Liver (tissue), 9 donors: ENCODE measurements around the gene LRRC47. TPM values are rescaled to one million over a fixed set of nuclear protein-coding genes. Genes with fewer than 3 reads are reported as not detected.
A peak's percentile ranks its signal among the peaks of the same experiment; 100 is the strongest.

Source experiments
- DNase-seq: peaks from one replicate; pipeline ENCODE4 v3.0.0-alpha.2; 2017; ENCODE audit warnings: low spot score
- H3K27ac ChIP-seq, 2 donors: one replicate each; pipeline ENCODE4 v1.7.0; 2013; ENCODE audit warnings: inconsistent platforms in 2 of 2, low read length in 2 of 2, control low read depth in 1 of 2, low read depth in 1 of 2, mild to moderate bottlenecking in 1 of 2
- H3K27me3 ChIP-seq, 4 donors: one replicate each; pipeline versions ENCODE4 v1.6.1 to v1.7.0; 2013; ENCODE audit warnings: low read length in 3 of 4, inconsistent platforms in 1 of 4, mild to moderate bottlenecking in 1 of 4, moderate library complexity in 1 of 4; ENCODE audit not compliant: control insufficient read depth in 4 of 4, insufficient read depth in 4 of 4
- H3K36me3 ChIP-seq, 4 donors: one replicate each; pipeline versions ENCODE4 v1.6.1 to v1.7.0; 2013; ENCODE audit warnings: low read length in 3 of 4, mild to moderate bottlenecking in 3 of 4, low read depth in 1 of 4, moderate library complexity in 1 of 4; ENCODE audit not compliant: control insufficient read depth in 4 of 4, insufficient read depth in 3 of 4
- H3K4me1 ChIP-seq, 4 donors: one replicate each; pipeline versions ENCODE4 v1.6.1 to v1.7.0; 2013; ENCODE audit warnings: low read length in 3 of 4, mild to moderate bottlenecking in 3 of 4, moderate library complexity in 1 of 4; ENCODE audit not compliant: control insufficient read depth in 4 of 4, insufficient read depth in 4 of 4
- H3K4me3 ChIP-seq, 3 donors: one replicate each; pipeline versions ENCODE4 v1.6.1 to v1.7.0; 2013; ENCODE audit warnings: low read length in 3 of 3, control low read depth in 1 of 3, low read depth in 1 of 3, mild to moderate bottlenecking in 1 of 3
- H3K9ac ChIP-seq, 2 donors: one replicate each; pipeline ENCODE4 v1.7.0; 2013; ENCODE audit warnings: low read length in 2 of 2, mild to moderate bottlenecking in 2 of 2, moderate library complexity in 2 of 2, control low read depth in 1 of 2, low read depth in 1 of 2
- H3K9me3 ChIP-seq, 4 donors: one replicate each; pipeline versions ENCODE4 v1.6.1 to v1.7.0; 2013; ENCODE audit warnings: low read length in 3 of 4; ENCODE audit not compliant: control insufficient read depth in 4 of 4
- EGR1 ChIP-seq, 2 donors: IDR thresholded peaks; 2 replicates each; pipeline ENCODE4 v1.6.1; 2016 to 2018; ENCODE audit warnings: antibody characterized with exemption in 2 of 2, low read depth in 2 of 2
- FOXA1 ChIP-seq: IDR thresholded peaks from 2 replicates; pipeline ENCODE4 v1.6.1; 2016; ENCODE audit warnings: antibody characterized with exemption
- FOXA2 ChIP-seq: IDR thresholded peaks from 2 replicates; pipeline ENCODE4 v1.6.1; 2016; ENCODE audit warnings: antibody characterized with exemption
- GABPA ChIP-seq, 2 donors: IDR thresholded peaks in 1 of 2; conservative IDR thresholded peaks in 1 of 2; 2 replicates each; pipeline ENCODE4 v1.6.1; 2016; ENCODE audit warnings: antibody characterized with exemption in 2 of 2, mild to moderate bottlenecking in 1 of 2, moderate library complexity in 1 of 2
- HNF4A ChIP-seq, 2 donors: conservative IDR thresholded peaks; 2 replicates each; pipeline ENCODE4 v1.6.1; 2016; ENCODE audit warnings: antibody characterized with exemption in 2 of 2, mild to moderate bottlenecking in 2 of 2
- HNF4G ChIP-seq: IDR thresholded peaks from 2 replicates; pipeline ENCODE4 v1.6.1; 2016; ENCODE audit warnings: antibody characterized with exemption
- JUND ChIP-seq, 2 donors: IDR thresholded peaks; 2 replicates each; pipeline ENCODE4 v1.6.1; 2016; ENCODE audit warnings: antibody characterized with exemption in 2 of 2
- NR2F2 ChIP-seq: IDR thresholded peaks from 2 replicates; pipeline ENCODE4 v1.6.1; 2016; ENCODE audit warnings: antibody characterized with exemption
- RAD21 ChIP-seq, 2 donors: IDR thresholded peaks; 2 replicates each; pipeline ENCODE4 v1.6.1; 2016; ENCODE audit warnings: antibody characterized with exemption in 2 of 2, mild to moderate bottlenecking in 2 of 2
- RXRA ChIP-seq, 2 donors: IDR thresholded peaks; 2 replicates each; pipeline ENCODE4 v1.6.1; 2017 to 2018; ENCODE audit warnings: antibody characterized with exemption in 2 of 2, mild to moderate bottlenecking in 1 of 2
- SP1 ChIP-seq: IDR thresholded peaks from 2 replicates; pipeline ENCODE4 v1.6.1; 2018; ENCODE audit warnings: antibody characterized with exemption, mild to moderate bottlenecking
- TAF1 ChIP-seq: conservative IDR thresholded peaks from 2 replicates; pipeline ENCODE4 v1.6.1; 2016; ENCODE audit warnings: antibody characterized with exemption, mild to moderate bottlenecking
- YY1 ChIP-seq: IDR thresholded peaks from 2 replicates; pipeline ENCODE4 v1.6.1; 2016; ENCODE audit warnings: antibody characterized with exemption, mild to moderate bottlenecking
- WGBS: extraction: QIAGEN DNeasy Blood & Tissue Kit; methylation state at CpG from one replicate; pipeline ENCODE4 v1.1.7; 2013; 5-methylcytosine and 5-hydroxymethylcytosine counted together
- polyA plus RNA-seq, 2 donors: library from polyadenylated mRNA; stranded (reverse) in 1 of 2; unstranded in 1 of 2; fragments of 200-250 nt in 1 of 2; fragments of >200 nt in 1 of 2; fragmentation: Nextera tagmentation in 1 of 2; extraction: Ambion mirVana in 1 of 2; gene quantifications; one replicate each; pipeline versions ENCODE4 v1.2.1 to v1.2.3, GENCODE V29; 2013 to 2015
- total RNA-seq, 2 donors: library from RNA; depleted of rRNA; stranded (reverse); fragments of >200 nt; gene quantifications; one replicate each; pipeline ENCODE4 v1.2.3, GENCODE V29; 2014
- TF ChIP-seq, protein P1 (sequence below): IDR thresholded peaks from 2 replicates; pipeline ENCODE4 v1.6.1; 2016; ENCODE audit warnings: antibody characterized with exemption
- TF ChIP-seq, protein P2 (sequence below): IDR thresholded peaks from 2 replicates; pipeline ENCODE4 v1.6.1; 2016; ENCODE audit warnings: antibody characterized with exemption, mild to moderate bottlenecking
- TF ChIP-seq, protein P3 (sequence below): fragments of 150-350 bp; IDR thresholded peaks from 2 replicates; pipeline ENCODE4 v1.5.1; 2017; ENCODE audit warnings: improper control_type of control experiment, low read depth, low read length; ENCODE audit not compliant: missing input control
- TF ChIP-seq, protein P4 (sequence below): IDR thresholded peaks from 2 replicates; pipeline ENCODE4 v1.6.1; 2016; ENCODE audit warnings: antibody characterized with exemption
- TF ChIP-seq, protein P5 (sequence below): IDR thresholded peaks from 2 replicates; pipeline ENCODE4 v1.6.1; 2016; ENCODE audit warnings: antibody characterized with exemption
- donor health status: healthy.
- donor health status: healthy.
- donor health status: healthy.
- donor health status: healthy.
- donor health status: healthy.

LRRC47 gene
- total and polyA plus RNA-seq, 4 donors: 8.7 to 23.8 (median 15.4) TPM

DNA sequence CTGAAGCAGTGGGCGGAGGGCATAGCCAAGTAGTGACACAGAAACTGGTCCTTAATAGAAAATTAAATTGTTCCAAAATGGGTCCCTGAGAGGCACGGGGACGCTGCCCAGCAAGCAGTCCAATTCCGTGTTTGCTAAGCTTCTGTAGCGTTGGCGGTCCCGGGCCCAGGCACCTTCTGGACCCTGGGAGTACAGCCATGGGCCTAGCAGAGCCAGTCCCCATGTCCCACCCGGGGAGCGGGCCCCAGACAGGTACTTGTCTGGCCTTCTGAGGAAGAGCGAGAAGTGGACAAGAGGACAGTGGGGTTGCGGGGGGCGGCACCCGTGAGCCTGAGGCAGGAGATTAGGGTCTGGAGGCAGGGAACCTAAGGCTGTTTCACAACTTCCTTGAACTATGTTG is 55.5 kb downstream of the LRRC47 start:
- Histone ChIP-seq H3K4me3 (no peak overlapping the region), H3K27ac (no peak overlapping the region), H3K4me1 (peaks cover 4 to 22% (median 10%) of the 10 kb centered on the region in 4 donors), H3K36me3 (peaks cover 3 to 40% (median 11%) of the 10 kb centered on the region in 4 donors), H3K27me3 (no peaks in the 10 kb centered on the region), H3K9me3 (no peaks in the 10 kb centered on the region), H3K9ac (no peak overlapping the region)
- DNase-seq: no peak
- no peak for TF ChIP-seq FOXA2
- TF ChIP-seq RAD21 (IDR thresholded peaks at IDR 0.05): no peak
- TF ChIP-seq GABPA (IDR thresholded peaks at IDR 0.05 in 1 of 2, conservative IDR thresholded peaks at IDR 0.05 in 1 of 2): no peak
- TF ChIP-seq, protein P1, sequence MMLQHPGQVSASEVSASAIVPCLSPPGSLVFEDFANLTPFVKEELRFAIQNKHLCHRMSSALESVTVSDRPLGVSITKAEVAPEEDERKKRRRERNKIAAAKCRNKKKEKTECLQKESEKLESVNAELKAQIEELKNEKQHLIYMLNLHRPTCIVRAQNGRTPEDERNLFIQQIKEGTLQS: no peak
- no peak for TF ChIP-seq RXRA (IDR thresholded peaks at IDR 0.05)
- no peak for TF ChIP-seq EGR1 (IDR thresholded peaks at IDR 0.05; ENCODE audit: low read depth in 2 of 2)
- TF ChIP-seq NR2F2: no peak
- TF ChIP-seq, protein P2, sequence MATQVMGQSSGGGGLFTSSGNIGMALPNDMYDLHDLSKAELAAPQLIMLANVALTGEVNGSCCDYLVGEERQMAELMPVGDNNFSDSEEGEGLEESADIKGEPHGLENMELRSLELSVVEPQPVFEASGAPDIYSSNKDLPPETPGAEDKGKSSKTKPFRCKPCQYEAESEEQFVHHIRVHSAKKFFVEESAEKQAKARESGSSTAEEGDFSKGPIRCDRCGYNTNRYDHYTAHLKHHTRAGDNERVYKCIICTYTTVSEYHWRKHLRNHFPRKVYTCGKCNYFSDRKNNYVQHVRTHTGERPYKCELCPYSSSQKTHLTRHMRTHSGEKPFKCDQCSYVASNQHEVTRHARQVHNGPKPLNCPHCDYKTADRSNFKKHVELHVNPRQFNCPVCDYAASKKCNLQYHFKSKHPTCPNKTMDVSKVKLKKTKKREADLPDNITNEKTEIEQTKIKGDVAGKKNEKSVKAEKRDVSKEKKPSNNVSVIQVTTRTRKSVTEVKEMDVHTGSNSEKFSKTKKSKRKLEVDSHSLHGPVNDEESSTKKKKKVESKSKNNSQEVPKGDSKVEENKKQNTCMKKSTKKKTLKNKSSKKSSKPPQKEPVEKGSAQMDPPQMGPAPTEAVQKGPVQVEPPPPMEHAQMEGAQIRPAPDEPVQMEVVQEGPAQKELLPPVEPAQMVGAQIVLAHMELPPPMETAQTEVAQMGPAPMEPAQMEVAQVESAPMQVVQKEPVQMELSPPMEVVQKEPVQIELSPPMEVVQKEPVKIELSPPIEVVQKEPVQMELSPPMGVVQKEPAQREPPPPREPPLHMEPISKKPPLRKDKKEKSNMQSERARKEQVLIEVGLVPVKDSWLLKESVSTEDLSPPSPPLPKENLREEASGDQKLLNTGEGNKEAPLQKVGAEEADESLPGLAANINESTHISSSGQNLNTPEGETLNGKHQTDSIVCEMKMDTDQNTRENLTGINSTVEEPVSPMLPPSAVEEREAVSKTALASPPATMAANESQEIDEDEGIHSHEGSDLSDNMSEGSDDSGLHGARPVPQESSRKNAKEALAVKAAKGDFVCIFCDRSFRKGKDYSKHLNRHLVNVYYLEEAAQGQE: no peak
- TF ChIP-seq, protein P3, sequence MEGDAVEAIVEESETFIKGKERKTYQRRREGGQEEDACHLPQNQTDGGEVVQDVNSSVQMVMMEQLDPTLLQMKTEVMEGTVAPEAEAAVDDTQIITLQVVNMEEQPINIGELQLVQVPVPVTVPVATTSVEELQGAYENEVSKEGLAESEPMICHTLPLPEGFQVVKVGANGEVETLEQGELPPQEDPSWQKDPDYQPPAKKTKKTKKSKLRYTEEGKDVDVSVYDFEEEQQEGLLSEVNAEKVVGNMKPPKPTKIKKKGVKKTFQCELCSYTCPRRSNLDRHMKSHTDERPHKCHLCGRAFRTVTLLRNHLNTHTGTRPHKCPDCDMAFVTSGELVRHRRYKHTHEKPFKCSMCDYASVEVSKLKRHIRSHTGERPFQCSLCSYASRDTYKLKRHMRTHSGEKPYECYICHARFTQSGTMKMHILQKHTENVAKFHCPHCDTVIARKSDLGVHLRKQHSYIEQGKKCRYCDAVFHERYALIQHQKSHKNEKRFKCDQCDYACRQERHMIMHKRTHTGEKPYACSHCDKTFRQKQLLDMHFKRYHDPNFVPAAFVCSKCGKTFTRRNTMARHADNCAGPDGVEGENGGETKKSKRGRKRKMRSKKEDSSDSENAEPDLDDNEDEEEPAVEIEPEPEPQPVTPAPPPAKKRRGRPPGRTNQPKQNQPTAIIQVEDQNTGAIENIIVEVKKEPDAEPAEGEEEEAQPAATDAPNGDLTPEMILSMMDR: no peak
- no peak for TF ChIP-seq TAF1
- no peak for TF ChIP-seq SP1
- TF ChIP-seq HNF4A (conservative IDR thresholded peaks at IDR 0.05): no peak
- TF ChIP-seq, protein P4, sequence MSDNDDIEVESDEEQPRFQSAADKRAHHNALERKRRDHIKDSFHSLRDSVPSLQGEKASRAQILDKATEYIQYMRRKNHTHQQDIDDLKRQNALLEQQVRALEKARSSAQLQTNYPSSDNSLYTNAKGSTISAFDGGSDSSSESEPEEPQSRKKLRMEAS: no peak
- no peak for TF ChIP-seq FOXA1
- TF ChIP-seq, protein P5, sequence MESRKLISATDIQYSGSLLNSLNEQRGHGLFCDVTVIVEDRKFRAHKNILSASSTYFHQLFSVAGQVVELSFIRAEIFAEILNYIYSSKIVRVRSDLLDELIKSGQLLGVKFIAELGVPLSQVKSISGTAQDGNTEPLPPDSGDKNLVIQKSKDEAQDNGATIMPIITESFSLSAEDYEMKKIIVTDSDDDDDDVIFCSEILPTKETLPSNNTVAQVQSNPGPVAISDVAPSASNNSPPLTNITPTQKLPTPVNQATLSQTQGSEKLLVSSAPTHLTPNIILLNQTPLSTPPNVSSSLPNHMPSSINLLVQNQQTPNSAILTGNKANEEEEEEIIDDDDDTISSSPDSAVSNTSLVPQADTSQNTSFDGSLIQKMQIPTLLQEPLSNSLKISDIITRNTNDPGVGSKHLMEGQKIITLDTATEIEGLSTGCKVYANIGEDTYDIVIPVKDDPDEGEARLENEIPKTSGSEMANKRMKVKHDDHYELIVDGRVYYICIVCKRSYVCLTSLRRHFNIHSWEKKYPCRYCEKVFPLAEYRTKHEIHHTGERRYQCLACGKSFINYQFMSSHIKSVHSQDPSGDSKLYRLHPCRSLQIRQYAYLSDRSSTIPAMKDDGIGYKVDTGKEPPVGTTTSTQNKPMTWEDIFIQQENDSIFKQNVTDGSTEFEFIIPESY: no peak
- no peak for TF ChIP-seq HNF4G
- WGBS: 93% methylated on average over 13 of the region's 13 CpGs

DNA sequence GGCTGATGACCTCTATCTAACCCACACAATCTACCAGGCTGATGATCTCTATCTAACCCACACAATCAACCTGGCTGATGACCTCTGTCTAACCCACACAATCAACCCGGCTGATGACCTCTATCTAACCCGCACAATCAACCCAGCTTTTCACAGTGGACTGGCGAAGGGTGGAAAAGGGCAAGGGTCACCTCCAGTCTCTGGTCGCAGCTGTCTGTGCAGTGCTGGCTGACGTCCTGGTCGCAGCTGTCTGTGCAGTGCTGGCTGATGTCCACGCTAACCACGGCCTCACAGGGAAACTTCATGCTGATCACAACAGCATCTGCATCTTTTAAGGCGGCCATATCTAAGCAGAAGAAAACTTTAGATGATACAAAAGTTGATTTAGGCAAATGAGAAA is 56.3 kb downstream of the LRRC47 start:
- peaks cover 3 to 41% (median 11%) of the 10 kb centered on the region in 4 donors for H3K36me3 ChIP-seq
- no peak overlapping the region for H3K9ac ChIP-seq
- H3K4me3 ChIP-seq: no peak overlapping the region
- no peaks in the 10 kb centered on the region for H3K27me3 ChIP-seq
- H3K27ac ChIP-seq: no peak overlapping the region
- 33% methylated on average over 9 of the region's 9 CpGs for WGBS
- DNase-seq: no peak
- H3K4me1 ChIP-seq: peaks cover 4 to 15% (median 5%) of the 10 kb centered on the region in 4 donors
- H3K9me3 ChIP-seq: no peaks in the 10 kb centered on the region
- no peak for TF ChIP-seq TAF1
- peak; percentile 91 to 93 for TF ChIP-seq HNF4A (conservative IDR thresholded peaks at IDR 0.05)
- TF ChIP-seq RAD21 (IDR thresholded peaks at IDR 0.05): no peak
- TF ChIP-seq FOXA1: peak; percentile 56
- TF ChIP-seq FOXA2: no peak
- TF ChIP-seq, protein P1: no peak
- peak in 1 of 2 donors; percentile 78 for TF ChIP-seq GABPA (IDR thresholded peaks at IDR 0.05 in 1 of 2, conservative IDR thresholded peaks at IDR 0.05 in 1 of 2)
- no peak for TF ChIP-seq YY1
- TF ChIP-seq, protein P3: no peak
- TF ChIP-seq SP1: peak; percentile 91
- peak; percentile 97 for TF ChIP-seq NR2F2
- TF ChIP-seq HNF4G: peak; percentile 64
- TF ChIP-seq, protein P4: no peak
- TF ChIP-seq JUND (IDR thresholded peaks at IDR 0.05): peak in 1 of 2 donors; percentile 46
